Stomach smooth muscle (tissue), 2 donors: Measurements from ENCODE around the gene C1orf116.
"Not testable (repeated sequence)": the region's sequence is repeated elsewhere in the genome, so short reads cannot be mapped to it uniquely, and the experiment has no call there.

Source experiments
- H3K27ac ChIP-seq: one replicate; pipeline ENCODE4 v1.7.0; 2013; ENCODE audit warnings: mild to moderate bottlenecking, low read length, inconsistent platforms
- H3K27me3 ChIP-seq, 2 donors: one replicate each; pipeline ENCODE4 v1.7.0; 2013; ENCODE audit warnings: low read length in 2 of 2; ENCODE audit not compliant: insufficient read depth in 2 of 2, control insufficient read depth in 1 of 2
- H3K36me3 ChIP-seq, 2 donors: one replicate each; pipeline ENCODE4 v1.7.0; 2013; ENCODE audit warnings: low read length in 2 of 2; ENCODE audit not compliant: control insufficient read depth in 2 of 2, insufficient read depth in 2 of 2
- H3K4me1 ChIP-seq: one replicate; pipeline ENCODE4 v1.7.0; 2013; ENCODE audit warnings: low read length; ENCODE audit not compliant: control insufficient read depth, insufficient read depth
- H3K4me3 ChIP-seq, 2 donors: one replicate each; pipeline ENCODE4 v1.7.0; 2013; ENCODE audit warnings: low read length in 2 of 2
- H3K9ac ChIP-seq, 2 donors: one replicate each; pipeline ENCODE4 v1.7.0; 2013; ENCODE audit warnings: low read length in 2 of 2, mild to moderate bottlenecking in 1 of 2
- H3K9me3 ChIP-seq, 2 donors: one replicate each; pipeline ENCODE4 v1.7.0; 2013; ENCODE audit warnings: low read length in 2 of 2; ENCODE audit not compliant: control insufficient read depth in 2 of 2
- donor health status: healthy.
- donor health status: Pancreatic carcinoma.

The C1orf116 gene

GRCh38 chr1:207049974-207050391 lies 17.4 kb upstream of the C1orf116 start:
- no peaks in the 10 kb centered on the region for H3K9me3 ChIP-seq
- H3K36me3 ChIP-seq: peaks cover 9 to 12% of the 10 kb centered on the region in 2 donors
- H3K4me3 ChIP-seq: peak overlapping the region; percentile 95 to 96
- H3K9ac ChIP-seq: peak overlapping the region; percentile 94
- peak overlapping the region; percentile 78 for H3K27ac ChIP-seq
- H3K27me3 ChIP-seq: no peaks in the 10 kb centered on the region
- H3K4me1 ChIP-seq: peaks cover 19% of the 10 kb centered on the region

- H3K9ac ChIP-seq: peak overlapping the region; percentile 1 to 94
- H3K27ac ChIP-seq: no peak overlapping the region
- H3K9me3 ChIP-seq: no peaks in the 10 kb centered on the region
- no peaks in the 10 kb centered on the region for H3K27me3 ChIP-seq
- H3K36me3 ChIP-seq: peaks cover 9 to 12% of the 10 kb centered on the region in 2 donors
- peaks cover 19% of the 10 kb centered on the region for H3K4me1 ChIP-seq
- peak overlapping the region; percentile 2 to 95 for H3K4me3 ChIP-seq
Measured at GRCh38 chr1:207049514-207049913, 17.0 kb upstream of the C1orf116 start.

DNA sequence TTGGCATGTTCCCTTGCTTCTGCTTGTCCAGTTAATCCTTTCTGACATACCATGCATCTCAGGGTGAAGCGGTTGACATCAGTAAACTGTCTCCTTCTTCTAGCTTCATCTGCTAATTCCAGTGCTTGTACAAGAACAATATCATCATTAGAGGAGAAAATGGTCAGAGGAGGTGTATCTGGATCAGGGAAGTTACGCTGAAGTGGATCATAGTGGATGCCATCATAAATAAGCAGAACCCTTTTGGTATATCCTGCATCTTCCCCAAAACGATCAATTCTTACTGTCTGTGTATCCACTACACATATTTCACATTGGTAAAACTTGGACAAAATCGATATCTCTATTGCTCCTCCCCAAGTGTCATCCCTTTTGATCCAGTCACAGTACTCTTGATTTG lies 16.5 kb upstream of the C1orf116 start:
- H3K27ac ChIP-seq: no peak overlapping the region
- peaks cover 9 to 12% of the 10 kb centered on the region in 2 donors for H3K36me3 ChIP-seq
- peak overlapping the region in 1 of 2 donors; percentile 95 for H3K4me3 ChIP-seq
- peak overlapping the region; percentile 6 to 94 for H3K9ac ChIP-seq
- peaks cover 19% of the 10 kb centered on the region for H3K4me1 ChIP-seq
- H3K27me3 ChIP-seq: no peaks in the 10 kb centered on the region
- H3K9me3 ChIP-seq: no peaks in the 10 kb centered on the region

DNA sequence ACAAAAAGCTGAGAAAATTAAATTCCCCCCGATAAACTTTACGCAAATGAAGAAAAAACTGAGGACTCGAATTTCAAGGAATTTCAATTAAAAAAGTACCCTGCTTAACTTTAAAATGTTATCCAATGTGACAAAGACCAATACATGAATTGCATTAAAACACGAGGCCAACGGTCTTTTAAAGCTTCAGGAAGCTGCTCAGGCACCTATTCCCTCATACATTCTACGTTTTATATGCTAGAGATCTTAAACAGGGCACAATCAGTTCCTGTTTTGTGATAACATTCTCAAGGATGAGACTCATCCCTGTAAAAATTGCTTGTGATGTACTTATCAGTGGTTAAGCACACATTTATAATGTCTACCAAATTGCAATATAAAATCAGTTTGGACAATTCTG lies 15.5 kb upstream of the C1orf116 start:
- H3K27me3 ChIP-seq: no peaks in the 10 kb centered on the region
- no peak overlapping the region for H3K9ac ChIP-seq
- H3K4me1 ChIP-seq: peaks cover 15% of the 10 kb centered on the region
- no peaks in the 10 kb centered on the region for H3K9me3 ChIP-seq
- H3K4me3 ChIP-seq: no peak overlapping the region
- H3K27ac ChIP-seq: no peak overlapping the region
- peaks cover 9 to 12% of the 10 kb centered on the region in 2 donors for H3K36me3 ChIP-seq

DNA sequence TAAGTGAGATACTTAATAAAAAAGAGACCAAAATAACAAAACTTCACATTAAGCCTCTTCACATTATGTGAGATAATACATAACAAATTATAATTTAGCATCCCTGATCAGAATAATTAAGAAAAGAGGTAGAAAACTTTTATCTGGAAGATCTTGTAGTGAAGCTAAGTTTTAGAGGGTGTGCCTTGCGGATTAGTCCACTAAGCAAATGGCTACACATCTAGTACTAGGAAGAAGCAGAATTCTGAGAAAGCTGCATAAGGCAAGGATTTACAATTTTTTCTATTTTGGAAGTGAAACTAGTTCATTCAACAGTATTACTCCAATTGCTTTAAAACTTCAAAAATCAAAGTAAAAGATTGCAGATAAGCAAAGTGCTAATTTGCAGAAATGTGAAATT lies 14.9 kb upstream of the C1orf116 start:
- Histone ChIP-seq H3K4me3 (no peak overlapping the region), H3K36me3 (peaks cover 9 to 12% of the 10 kb centered on the region in 2 donors), H3K27me3 (no peaks in the 10 kb centered on the region), H3K27ac (no peak overlapping the region), H3K9me3 (no peaks in the 10 kb centered on the region), H3K9ac (no peak overlapping the region), H3K4me1 (peaks cover 14% of the 10 kb centered on the region)

GRCh38 chr1:207045453-207045852 lies 12.9 kb upstream of the C1orf116 start:
- no peaks in the 10 kb centered on the region for H3K27me3 ChIP-seq
- H3K4me3 ChIP-seq: no peak overlapping the region
- no peak overlapping the region for H3K27ac ChIP-seq
- H3K36me3 ChIP-seq: peaks cover 9 to 12% of the 10 kb centered on the region in 2 donors
- H3K4me1 ChIP-seq: peaks cover 3% of the 10 kb centered on the region
- no peaks in the 10 kb centered on the region for H3K9me3 ChIP-seq
- no peak overlapping the region for H3K9ac ChIP-seq

DNA sequence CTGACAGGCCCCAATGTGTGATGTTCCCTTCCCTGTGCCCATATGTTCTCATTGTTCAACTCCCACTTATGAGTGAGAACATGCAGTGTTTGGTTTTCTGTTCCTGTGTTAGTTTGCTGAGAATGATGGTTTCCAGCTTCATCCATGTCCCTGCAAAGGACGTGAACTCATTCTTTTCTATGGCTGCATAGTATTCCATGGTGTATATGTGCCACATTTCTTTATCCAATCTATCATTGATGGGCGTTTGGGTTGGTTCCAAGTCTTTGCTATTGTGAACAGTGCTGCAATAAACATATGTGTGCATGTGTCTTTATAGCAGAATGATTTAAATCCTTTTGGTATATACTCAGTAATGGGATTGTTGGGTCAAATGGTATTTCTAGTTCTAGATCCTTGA lies 8.8 kb upstream of the C1orf116 start:
- not testable (repeated sequence) for H3K27ac ChIP-seq, H3K9me3 ChIP-seq, H3K4me1 ChIP-seq, H3K27me3 ChIP-seq, H3K9ac ChIP-seq, H3K4me3 ChIP-seq, H3K36me3 ChIP-seq

- no peaks in the 10 kb centered on the region for H3K4me1 ChIP-seq
- no peak overlapping the region for H3K4me3 ChIP-seq
- H3K9ac ChIP-seq: no peak overlapping the region
- no peak overlapping the region for H3K27ac ChIP-seq
- H3K27me3 ChIP-seq: no peaks in the 10 kb centered on the region
- H3K9me3 ChIP-seq: no peaks in the 10 kb centered on the region
- H3K36me3 ChIP-seq: no peaks in the 10 kb centered on the region
Measured at GRCh38 chr1:207040181-207040533, 7.6 kb upstream of the C1orf116 start.

- no peaks in the 10 kb centered on the region for H3K4me1 ChIP-seq
- H3K36me3 ChIP-seq: no peaks in the 10 kb centered on the region
- no peak overlapping the region for H3K27ac ChIP-seq
- H3K27me3 ChIP-seq: no peaks in the 10 kb centered on the region
- H3K9me3 ChIP-seq: no peaks in the 10 kb centered on the region
- H3K9ac ChIP-seq: no peak overlapping the region
- H3K4me3 ChIP-seq: no peak overlapping the region
Measured at GRCh38 chr1:207039380-207040180, 7.0 kb upstream of the C1orf116 start.

GRCh38 chr1:207036865-207037264 lies 4.3 kb upstream of the C1orf116 start:
- no peak overlapping the region for H3K27ac ChIP-seq
- H3K27me3 ChIP-seq: no peaks in the 10 kb centered on the region
- H3K4me3 ChIP-seq: no peak overlapping the region
- H3K4me1 ChIP-seq: no peaks in the 10 kb centered on the region
- H3K9me3 ChIP-seq: no peaks in the 10 kb centered on the region
- H3K36me3 ChIP-seq: no peaks in the 10 kb centered on the region
- no peak overlapping the region for H3K9ac ChIP-seq

GRCh38 chr1:207035877-207036551 lies 3.5 kb upstream of the C1orf116 start:
- Histone ChIP-seq H3K9ac (no peak overlapping the region), H3K9me3 (no peaks in the 10 kb centered on the region), H3K4me3 (no peak overlapping the region), H3K27me3 (peaks cover 0 to 5% of the 10 kb centered on the region in 2 donors), H3K36me3 (no peaks in the 10 kb centered on the region), H3K27ac (no peak overlapping the region), H3K4me1 (no peaks in the 10 kb centered on the region)
